ENCODE data around the gene SMC1B. TPM values are rescaled to one million over a fixed set of nuclear protein-coding genes. Genes with fewer than 3 reads are reported as not detected.

SMC1B gene
- total RNA-seq, 1 experiment from 2014 or later = not detected

GRCh38 chr22:45320357-45320976, 92.9 kb downstream of the SMC1B start:
- ChIA-PET POLR2A (ENCODE audit: low non-redundant PET) (no interaction called here), CTCF (no interaction called here)
- no peak for TF ChIP-seq EZH2 (IDR thresholded peaks at IDR 0.05; ENCODE audit: borderline replicate concordance, low read depth, low read length, poor library complexity, severe bottlenecking)
- TF ChIP-seq CTCF (conservative IDR thresholded peaks at IDR 0.05; ENCODE audit: low read depth, low read length) = no peak
- Histone ChIP-seq H3K4me3 (ENCODE audit: low read depth, low read length, poor library complexity, severe bottlenecking) (no peak overlapping the region), H3K27ac (ENCODE audit: low read depth, low read length, poor library complexity, severe bottlenecking) (no peak overlapping the region), H3K9me3 (ENCODE audit: low read depth, low read length, poor library complexity, severe bottlenecking) (no peaks in the 10 kb centered on the region), H3K27me3 (replicated peaks; ENCODE audit: insufficient read depth, low read depth, low read length, poor library complexity) (no peaks in the 10 kb centered on the region), H3K4me1 (ENCODE audit: insufficient read depth, low read length, poor library complexity, severe bottlenecking) (peaks cover 22% of the 10 kb centered on the region), H3K36me3 (ENCODE audit: insufficient read depth, low read length, poor library complexity, severe bottlenecking) (peaks cover 17% of the 10 kb centered on the region)
- DNase-seq (ENCODE audit: low spot score) = no peak
- BruUV-seq (replicated peaks) = no TSS peak
- intact Hi-C loops (cut with micrococcal nuclease; ENCODE audit: unreplicated experiment) = no loop called here

- BruUV-seq (replicated peaks) = no TSS peak
- CTCF ChIA-PET = no interaction called here
- H3K9me3 ChIP-seq (ENCODE audit: low read depth, low read length, poor library complexity, severe bottlenecking) = no peaks in the 10 kb centered on the region
- H3K36me3 ChIP-seq (ENCODE audit: insufficient read depth, low read length, poor library complexity, severe bottlenecking) = peaks cover 17% of the 10 kb centered on the region
- DNase-seq (ENCODE audit: low spot score) = no peak
- H3K27ac ChIP-seq (ENCODE audit: low read depth, low read length, poor library complexity, severe bottlenecking) = peak overlapping the region; percentile 70
- intact Hi-C loops (cut with micrococcal nuclease; ENCODE audit: unreplicated experiment) = no loop called here
- POLR2A ChIA-PET (ENCODE audit: low non-redundant PET) = no interaction called here
- H3K4me3 ChIP-seq (ENCODE audit: low read depth, low read length, poor library complexity, severe bottlenecking) = no peak overlapping the region
- H3K4me1 ChIP-seq (ENCODE audit: insufficient read depth, low read length, poor library complexity, severe bottlenecking) = peaks cover 22% of the 10 kb centered on the region
- TF ChIP-seq CTCF (conservative IDR thresholded peaks at IDR 0.05; ENCODE audit: low read depth, low read length) (no peak), EZH2 (IDR thresholded peaks at IDR 0.05; ENCODE audit: borderline replicate concordance, low read depth, low read length, poor library complexity, severe bottlenecking) (no peak)
- H3K27me3 ChIP-seq (replicated peaks; ENCODE audit: insufficient read depth, low read depth, low read length, poor library complexity) = no peaks in the 10 kb centered on the region
Observed at GRCh38 chr22:45319324-45319685, 94.1 kb downstream of the SMC1B start.

- no peak for DNase-seq (ENCODE audit: low spot score)
- no peaks in the 10 kb centered on the region for H3K27me3 ChIP-seq (replicated peaks; ENCODE audit: insufficient read depth, low read depth, low read length, poor library complexity)
- H3K27ac ChIP-seq (ENCODE audit: low read depth, low read length, poor library complexity, severe bottlenecking) = peak overlapping the region; percentile 70
- ChIA-PET POLR2A (ENCODE audit: low non-redundant PET) (no interaction called here), CTCF (no interaction called here)
- BruUV-seq (replicated peaks) = no TSS peak
- peaks cover 22% of the 10 kb centered on the region for H3K4me1 ChIP-seq (ENCODE audit: insufficient read depth, low read length, poor library complexity, severe bottlenecking)
- TF ChIP-seq EZH2 (IDR thresholded peaks at IDR 0.05; ENCODE audit: borderline replicate concordance, low read depth, low read length, poor library complexity, severe bottlenecking) = no peak
- TF ChIP-seq CTCF (conservative IDR thresholded peaks at IDR 0.05; ENCODE audit: low read depth, low read length) = no peak
- intact Hi-C loops (cut with micrococcal nuclease; ENCODE audit: unreplicated experiment) = no loop called here
- H3K9me3 ChIP-seq (ENCODE audit: low read depth, low read length, poor library complexity, severe bottlenecking) = no peaks in the 10 kb centered on the region
- no peak overlapping the region for H3K4me3 ChIP-seq (ENCODE audit: low read depth, low read length, poor library complexity, severe bottlenecking)
- H3K36me3 ChIP-seq (ENCODE audit: insufficient read depth, low read length, poor library complexity, severe bottlenecking) = peaks cover 12% of the 10 kb centered on the region
Observed at GRCh38 chr22:45318558-45319323, 94.7 kb downstream of the SMC1B start.
